Neuronal stem cell (in vitro differentiated cells): ENCODE results near the gene RUFY2.

ENCODE experiments used
- DNase-seq: peaks from one replicate; pipeline ENCODE4 v3.0.0-alpha.2; 2013; ENCODE audit warnings: low spot score
- H2AFZ ChIP-seq: one replicate; pipeline ENCODE4 v1.6.1; 2013; ENCODE audit warnings: mild to moderate bottlenecking, low read length, inconsistent platforms
- H2AK5ac ChIP-seq: 2 replicates; pipeline ENCODE4 v1.6.1; 2013; ENCODE audit warnings: low read depth, mild to moderate bottlenecking, inconsistent platforms, low read length, moderate library complexity, mixed read lengths
- H2BK120ac ChIP-seq: 2 replicates; pipeline ENCODE4 v1.6.1; 2013; ENCODE audit warnings: low read depth, mild to moderate bottlenecking, inconsistent platforms, low read length, moderate library complexity, mixed read lengths
- H2BK12ac ChIP-seq: one replicate; pipeline ENCODE4 v1.6.1; 2013; ENCODE audit warnings: low read length, inconsistent platforms
- H2BK15ac ChIP-seq: 2 replicates; pipeline ENCODE4 v1.6.1; 2013; ENCODE audit warnings: mild to moderate bottlenecking, low read length, inconsistent platforms, mixed read lengths
- H2BK5ac ChIP-seq: one replicate; pipeline ENCODE4 v1.6.1; 2013; ENCODE audit warnings: inconsistent platforms, mild to moderate bottlenecking, low read length, moderate library complexity
- H3K14ac ChIP-seq: one replicate; pipeline ENCODE4 v1.6.1; 2013; ENCODE audit warnings: low read length, inconsistent platforms
- H3K18ac ChIP-seq: 2 replicates; pipeline ENCODE4 v1.6.1; 2013; ENCODE audit warnings: low read length, inconsistent platforms
- H3K23ac ChIP-seq: 2 replicates; pipeline ENCODE4 v1.6.1; 2013; ENCODE audit warnings: low read depth, mild to moderate bottlenecking, mixed read lengths, low read length, inconsistent platforms; ENCODE audit not compliant: poor library complexity
- H3K27ac ChIP-seq: replicated peaks from 3 replicates; pipeline ENCODE4 v1.5.1; 2013; ENCODE audit warnings: low read length, inconsistent platforms
- H3K27me3 ChIP-seq, 3 experiments: 2 replicates each; pipeline ENCODE4 v1.6.1; 2013; ENCODE audit warnings: low read length in 3 of 3, mild to moderate bottlenecking in 2 of 3, inconsistent platforms in 1 of 3, low read depth in 1 of 3, mixed read lengths in 1 of 3, moderate library complexity in 1 of 3; ENCODE audit not compliant: control insufficient read depth in 3 of 3, insufficient read depth in 3 of 3
- H3K36me3 ChIP-seq, 2 donors: replicated peaks in 1 of 2; 2 replicates each; pipeline ENCODE4 v1.6.1; 2013; ENCODE audit warnings: low read length in 2 of 2; ENCODE audit not compliant: control insufficient read depth in 2 of 2, insufficient read depth in 2 of 2
- H3K4ac ChIP-seq: 2 replicates; pipeline ENCODE4 v1.6.1; 2013; ENCODE audit warnings: inconsistent platforms, mild to moderate bottlenecking, low read length, moderate library complexity
- H3K4me1 ChIP-seq, 2 donors: 1 replicate in 1 of 2; 2 replicates in 1 of 2; pipeline ENCODE4 v1.6.1; 2013; ENCODE audit warnings: low read length in 2 of 2, low read depth in 1 of 2; ENCODE audit not compliant: control insufficient read depth in 2 of 2, insufficient read depth in 1 of 2
- H3K4me2 ChIP-seq: one replicate; pipeline ENCODE4 v1.6.1; 2013; ENCODE audit warnings: mild to moderate bottlenecking, low read length, inconsistent platforms; ENCODE audit not compliant: insufficient read depth, poor library complexity, severe bottlenecking
- H3K4me3 ChIP-seq, 2 donors: 2 replicates each; pipeline ENCODE4 v1.5.1; 2013; ENCODE audit warnings: low read length in 2 of 2, mild to moderate bottlenecking in 2 of 2, inconsistent platforms in 1 of 2, moderate library complexity in 1 of 2
- H3K79me1 ChIP-seq: one replicate; pipeline ENCODE4 v1.6.1; 2013; ENCODE audit warnings: low read depth, mild to moderate bottlenecking, inconsistent platforms, low read length, moderate library complexity
- H3K9ac ChIP-seq: one replicate; pipeline ENCODE4 v1.6.1; 2013; ENCODE audit warnings: mild to moderate bottlenecking, low read depth, low read length, inconsistent platforms; ENCODE audit not compliant: poor library complexity
- H3K9me3 ChIP-seq, 2 donors: replicated peaks in 1 of 2; 2 replicates each; pipeline versions ENCODE3 to v1.6.1; 2013; ENCODE audit warnings: low read length in 2 of 2, mild to moderate bottlenecking in 2 of 2, inconsistent platforms in 1 of 2, low read depth in 1 of 2, mixed read lengths in 1 of 2, moderate library complexity in 1 of 2; ENCODE audit not compliant: control insufficient read depth in 2 of 2, insufficient read depth in 1 of 2
- H4K8ac ChIP-seq: one replicate; pipeline ENCODE4 v1.6.1; 2013; ENCODE audit warnings: low read depth, mild to moderate bottlenecking, inconsistent platforms, low read length, moderate library complexity
- H4K91ac ChIP-seq: one replicate; pipeline ENCODE4 v1.6.1; 2013; ENCODE audit warnings: low read length, low read depth, mild to moderate bottlenecking, inconsistent platforms; ENCODE audit not compliant: poor library complexity
- WGBS, 2 donors: extraction: QIAGEN DNeasy Blood & Tissue Kit; methylation state at CpG; one replicate each; pipeline ENCODE4 v1.1.7; 2013; ENCODE audit warnings: missing lambda C conversion rate in 2 of 2, mixed read lengths in 1 of 2; ENCODE audit not compliant: insufficient read length in 2 of 2, insufficient replicate concordance in 1 of 2; ENCODE audit errors: extremely low coverage in 2 of 2; 5-methylcytosine and 5-hydroxymethylcytosine counted together

Gene RUFY2

DNA sequence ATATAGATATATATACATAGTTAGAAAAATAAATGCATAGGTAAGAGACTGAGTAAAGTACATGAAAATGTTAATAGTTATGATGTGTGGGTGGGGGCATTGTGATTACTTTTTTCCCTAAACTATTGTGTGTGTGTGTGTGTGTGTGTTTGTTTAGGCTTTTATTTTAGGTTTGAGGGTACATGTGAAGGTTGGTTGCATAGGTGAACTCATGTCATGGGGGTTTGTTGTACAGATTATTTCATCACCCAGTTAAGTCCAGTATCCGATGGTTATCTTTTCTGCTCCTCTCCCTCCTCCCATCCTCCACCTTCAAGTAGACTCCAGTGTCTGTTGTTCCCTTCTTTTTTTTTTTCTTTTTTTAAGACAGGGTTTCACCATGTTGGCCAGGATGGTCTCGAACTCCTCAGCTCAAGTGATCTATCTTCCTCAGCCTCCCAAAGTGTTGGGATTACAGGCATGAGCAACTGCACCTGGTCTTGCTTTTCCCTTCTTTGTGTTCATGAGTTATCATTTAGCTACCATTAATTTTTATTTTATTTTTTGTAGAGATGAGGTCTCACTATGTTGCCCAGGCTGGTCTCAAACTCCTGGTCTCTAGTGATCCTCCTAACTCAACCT is 1.9 kb upstream of the RUFY2 start:
- Histone ChIP-seq H3K14ac (no peak overlapping the region), H3K18ac (no peak overlapping the region), H2BK5ac (no peak overlapping the region), H3K36me3 (peaks cover 2 to 16% of the 10 kb centered on the region in 2 donors), H3K9me3 (no peaks in the 10 kb centered on the region), H3K4me3 (no peak overlapping the region), H4K91ac (no peak overlapping the region), H3K79me1 (peaks cover 3% of the 10 kb centered on the region), H2AK5ac (no peak overlapping the region), H2BK120ac (no peak overlapping the region), H3K27ac (no peak overlapping the region), H4K8ac (no peak overlapping the region), H2BK15ac (no peak overlapping the region), H2AFZ (no peak overlapping the region), H3K27me3 (no peaks in the 10 kb centered on the region), H3K9ac (no peak overlapping the region), H3K4me1 (peaks cover 2 to 4% of the 10 kb centered on the region in 2 donors), H3K4me2 (no peak overlapping the region), H3K4ac (no peak overlapping the region), H2BK12ac (no peak overlapping the region), H3K23ac (no peak overlapping the region)
- DNase-seq, result no peak
- WGBS, 2 donors, result no CpG with 5 or more reads among the region's 2 CpGs

GRCh38 chr10:68406111-68406814 is 814 bp downstream of the RUFY2 start:
- Histone ChIP-seq H4K91ac (no peak overlapping the region), H3K9ac (peak overlapping the region; percentile 99), H2BK12ac (peak overlapping the region; percentile 41), H3K79me1 (peaks cover 3% of the 10 kb centered on the region), H2BK15ac (peak overlapping the region; percentile 37), H3K4ac (peak overlapping the region; percentile 93), H3K4me1 (peaks cover 2 to 4% of the 10 kb centered on the region in 2 donors), H3K4me3 (peak overlapping the region; percentile 94 to 97), H3K36me3 (peaks cover 2 to 31% of the 10 kb centered on the region in 2 donors), H3K9me3 (no peaks in the 10 kb centered on the region), H3K23ac (peak overlapping the region; percentile 98), H2BK5ac (peak overlapping the region; percentile 99), H3K27ac (peak overlapping the region; percentile 90), H2BK120ac (no peak overlapping the region), H3K14ac (peak overlapping the region; percentile 71), H3K4me2 (peak overlapping the region; percentile 84), H2AK5ac (peak overlapping the region; percentile 99), H4K8ac (no peak overlapping the region), H3K27me3 (no peaks in the 10 kb centered on the region), H3K18ac (peak overlapping the region; percentile 100), H2AFZ (peak overlapping the region; percentile 98)
- no CpG with 5 or more reads among the region's 38 CpGs for WGBS, 2 donors
- peak; percentile 47 for DNase-seq

GRCh38 chr10:68403701-68404100 is 3.4 kb downstream of the RUFY2 start:
- no CpG with 5 or more reads among the region's 4 CpGs for WGBS, 2 donors
- Histone ChIP-seq H3K79me1 (peaks cover 3% of the 10 kb centered on the region), H3K4me1 (peaks cover 2 to 4% of the 10 kb centered on the region in 2 donors), H4K8ac (no peak overlapping the region), H3K18ac (no peak overlapping the region), H3K27me3 (no peaks in the 10 kb centered on the region), H2BK5ac (no peak overlapping the region), H3K23ac (no peak overlapping the region), H2AFZ (no peak overlapping the region), H2AK5ac (no peak overlapping the region), H3K27ac (no peak overlapping the region), H2BK15ac (no peak overlapping the region), H3K4me3 (no peak overlapping the region), H3K4ac (no peak overlapping the region), H3K9me3 (no peaks in the 10 kb centered on the region), H2BK120ac (no peak overlapping the region), H3K36me3 (peaks cover 2 to 56% of the 10 kb centered on the region in 2 donors), H3K4me2 (no peak overlapping the region), H3K9ac (no peak overlapping the region), H3K14ac (no peak overlapping the region), H4K91ac (no peak overlapping the region), H2BK12ac (no peak overlapping the region)
- no peak for DNase-seq

- Histone ChIP-seq H3K9me3 (no peaks in the 10 kb centered on the region), H3K4ac (no peak overlapping the region), H3K36me3 (peaks cover 2 to 69% of the 10 kb centered on the region in 2 donors), H3K4me3 (no peak overlapping the region), H3K18ac (no peak overlapping the region), H3K4me1 (peaks cover 2 to 4% of the 10 kb centered on the region in 2 donors), H2BK15ac (no peak overlapping the region), H2AK5ac (no peak overlapping the region), H3K9ac (no peak overlapping the region), H3K23ac (no peak overlapping the region), H2BK5ac (no peak overlapping the region), H4K8ac (no peak overlapping the region), H2BK120ac (no peak overlapping the region), H3K79me1 (peaks cover 3% of the 10 kb centered on the region), H4K91ac (no peak overlapping the region), H3K4me2 (no peak overlapping the region), H3K14ac (no peak overlapping the region), H3K27ac (no peak overlapping the region), H3K27me3 (no peaks in the 10 kb centered on the region), H2BK12ac (no peak overlapping the region), H2AFZ (no peak overlapping the region)
- no peak for DNase-seq
- WGBS, 2 donors, result no CpG with 5 or more reads among the region's 1 CpG
Measured at GRCh38 chr10:68402276-68402675, 4.8 kb downstream of the RUFY2 start.
